ENCODE results near the gene AQP3.
"Not testable (repeated sequence)": the region's sequence is repeated elsewhere in the genome, so short reads cannot be mapped to it uniquely, and the experiment has no call there.

The AQP3 gene

DNA sequence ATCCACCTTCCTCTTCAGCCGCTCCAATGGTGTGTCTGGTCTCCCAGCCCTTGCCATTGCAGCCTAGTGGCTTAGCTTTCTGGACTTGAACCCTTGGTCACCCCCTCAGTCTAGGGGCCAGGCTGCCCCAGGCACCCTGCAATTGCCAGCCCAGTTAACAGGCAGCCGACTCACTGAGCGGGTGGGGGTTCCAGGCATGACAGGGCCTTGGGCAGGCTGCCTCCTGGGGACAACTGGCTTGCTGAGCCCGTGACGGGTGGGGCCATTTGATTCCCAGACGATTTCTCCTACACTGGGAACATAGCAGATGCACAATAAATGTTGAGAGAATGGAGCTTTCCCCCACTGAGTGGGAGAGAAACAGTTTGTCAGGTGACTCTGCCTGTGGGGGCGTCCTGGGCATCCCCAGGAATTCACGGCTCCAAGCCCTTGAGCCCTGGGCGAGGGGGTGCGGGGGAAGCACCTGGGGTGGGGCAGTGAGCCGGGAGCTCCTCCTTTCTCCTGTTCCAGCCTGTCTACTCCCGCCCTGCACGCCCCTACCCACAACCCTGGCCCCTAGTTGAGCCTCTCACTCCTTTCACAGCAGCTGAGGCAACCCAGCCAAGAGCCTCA, 32.4 kb downstream of the AQP3 start:
- DNase-seq (ENCODE audit: low read depth) = no peak

DNA sequence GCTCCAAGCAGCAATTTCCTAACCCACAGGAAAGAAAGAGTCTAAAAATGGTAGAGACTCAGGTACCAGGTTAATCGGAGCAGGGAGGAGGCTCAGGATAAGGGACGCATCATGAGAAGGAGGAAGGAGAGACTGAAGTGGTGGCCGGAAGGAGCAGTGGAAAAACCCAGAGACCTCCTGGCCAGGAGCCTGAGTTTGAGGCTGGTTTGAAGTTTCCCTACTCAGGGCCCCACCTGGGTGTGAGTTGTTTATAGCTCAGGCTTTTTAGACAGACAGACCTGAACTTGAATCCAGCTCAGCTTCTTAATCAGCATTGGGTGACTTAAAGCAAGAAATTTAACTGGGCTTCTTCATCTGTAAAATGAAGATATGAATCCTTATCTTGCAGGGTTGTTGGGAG, 33.1 kb downstream of the AQP3 start:
- DNase-seq (ENCODE audit: low read depth) = no peak

DNA sequence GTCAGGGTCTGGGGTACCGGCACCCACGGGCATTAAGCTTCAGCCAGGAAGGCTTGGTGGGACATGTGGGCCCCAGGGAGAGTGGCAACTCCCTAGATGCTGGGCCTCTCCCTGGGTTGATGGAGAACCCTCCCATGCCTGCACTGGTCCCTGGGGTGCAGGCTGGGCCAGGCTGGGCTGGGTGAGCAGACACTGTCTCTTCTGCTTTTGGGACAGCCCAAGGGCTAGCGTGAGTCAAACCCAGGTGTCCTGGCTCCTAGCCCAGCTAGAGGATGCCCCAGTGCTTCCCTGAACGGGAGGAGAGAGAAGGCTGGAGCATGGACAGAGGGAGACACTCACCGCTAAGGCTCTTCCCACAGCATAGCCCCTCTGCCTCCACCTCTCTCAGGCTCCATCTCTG, 39.3 kb downstream of the AQP3 start:
- no peak for DNase-seq (ENCODE audit: low read depth)

GRCh38 chr9:33407061-33407460, 40.3 kb downstream of the AQP3 start:
- DNase-seq (ENCODE audit: low read depth) = no peak

GRCh38 chr9:33404788-33405362, 42.5 kb downstream of the AQP3 start:
- DNase-seq (ENCODE audit: low read depth) = no peak

GRCh38 chr9:33403941-33404787, 43.2 kb downstream of the AQP3 start:
- DNase-seq (ENCODE audit: low read depth) = no peak

GRCh38 chr9:33402371-33402770, 45.0 kb downstream of the AQP3 start, which contains the start of gene AQP7:
AQP7 (minus strand) TSS chr9:33402568; CDS start chr9:33401262, 1,306 bp downstream.
- DNase-seq (ENCODE audit: low read depth) = not testable (repeated sequence)

DNA sequence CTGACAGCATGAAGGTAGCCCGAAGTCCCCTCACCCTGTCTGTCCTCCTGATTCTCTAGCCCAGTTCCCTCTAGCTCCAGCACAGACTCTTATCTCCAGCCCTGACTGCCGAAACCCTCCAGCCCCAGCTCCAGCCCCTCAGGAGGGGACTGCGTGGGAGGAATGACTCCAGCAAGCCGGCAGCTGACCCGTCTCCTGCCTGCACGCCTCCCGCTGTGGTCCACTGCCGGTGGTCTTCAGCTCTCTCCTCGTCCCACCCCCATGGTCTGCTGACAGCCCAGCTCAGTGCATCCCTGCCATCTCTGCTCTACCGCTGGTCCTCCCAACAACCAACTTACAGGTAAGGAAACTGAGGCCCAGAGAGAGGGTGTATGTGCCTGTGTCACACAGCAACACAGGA, 45.6 kb downstream of the AQP3 start:
- not testable (repeated sequence) for DNase-seq (ENCODE audit: low read depth)

GRCh38 chr9:33399047-33399446, 48.3 kb downstream of the AQP3 start:
- DNase-seq (ENCODE audit: low read depth) = not testable (repeated sequence)

DNA sequence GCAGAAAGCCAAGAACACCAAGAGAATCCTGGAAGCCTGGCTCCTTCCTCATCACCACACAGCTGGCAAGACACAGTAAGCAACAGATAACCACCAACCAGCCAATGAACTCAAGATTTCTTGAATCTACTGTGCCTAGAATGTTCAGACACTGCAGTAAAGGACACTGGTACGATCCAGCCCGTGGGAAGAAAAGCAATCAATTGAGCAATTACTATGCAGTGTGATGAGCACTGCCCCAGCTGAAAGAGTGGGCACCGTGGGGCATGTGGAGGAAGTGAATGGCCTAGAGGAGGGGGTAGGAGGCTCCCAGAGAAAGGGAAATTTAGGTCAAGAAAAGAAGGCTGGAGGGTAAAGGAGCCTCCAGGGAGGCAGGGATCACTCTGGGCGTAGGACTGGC, 49.6 kb downstream of the AQP3 start:
- DNase-seq (ENCODE audit: low read depth) = not testable (repeated sequence)

GRCh38 chr9:33395159-33395879, 52.1 kb downstream of the AQP3 start:
- not testable (repeated sequence) for DNase-seq (ENCODE audit: low read depth)

DNA sequence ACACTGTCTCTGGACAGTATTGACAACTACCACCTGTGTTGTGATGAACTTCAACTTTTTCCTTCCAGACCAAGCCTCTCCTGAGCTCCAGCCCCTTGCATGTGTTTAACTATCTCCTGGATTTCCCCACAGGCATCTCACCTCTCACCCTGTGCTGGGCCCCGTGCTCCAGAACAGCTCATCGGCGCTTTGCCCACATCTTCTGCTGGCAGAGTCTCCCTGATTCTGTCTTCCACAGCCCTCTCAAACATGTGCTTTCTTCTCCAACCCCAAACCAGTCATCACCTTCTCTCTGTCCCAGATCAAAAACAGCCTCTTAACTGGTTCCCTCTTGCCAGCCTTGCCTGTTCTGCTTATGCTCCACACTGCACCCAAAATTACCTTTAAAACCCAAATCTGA, 53.4 kb downstream of the AQP3 start:
- DNase-seq (ENCODE audit: low read depth) = not testable (repeated sequence)

DNA sequence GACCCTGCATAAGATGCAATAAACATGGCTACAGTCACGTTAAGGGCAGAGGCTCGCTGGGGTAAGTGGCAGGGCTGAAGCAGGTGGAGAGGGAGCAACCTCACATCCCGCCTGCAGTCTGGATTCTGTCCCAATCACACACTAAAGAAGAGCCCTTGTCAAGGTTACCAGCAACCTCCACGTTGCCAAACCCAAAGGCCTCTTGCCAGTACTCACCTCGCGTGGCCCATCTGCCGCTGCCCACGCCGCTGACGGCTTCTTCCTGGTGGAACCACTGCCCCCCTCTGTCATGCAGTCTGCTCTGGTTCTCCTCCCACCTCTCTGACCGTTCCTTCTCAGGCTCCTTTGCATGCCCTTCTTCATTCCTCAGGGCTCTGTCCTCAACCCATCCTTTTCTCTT, 53.8 kb downstream of the AQP3 start:
- no peak for DNase-seq (ENCODE audit: low read depth)

DNA sequence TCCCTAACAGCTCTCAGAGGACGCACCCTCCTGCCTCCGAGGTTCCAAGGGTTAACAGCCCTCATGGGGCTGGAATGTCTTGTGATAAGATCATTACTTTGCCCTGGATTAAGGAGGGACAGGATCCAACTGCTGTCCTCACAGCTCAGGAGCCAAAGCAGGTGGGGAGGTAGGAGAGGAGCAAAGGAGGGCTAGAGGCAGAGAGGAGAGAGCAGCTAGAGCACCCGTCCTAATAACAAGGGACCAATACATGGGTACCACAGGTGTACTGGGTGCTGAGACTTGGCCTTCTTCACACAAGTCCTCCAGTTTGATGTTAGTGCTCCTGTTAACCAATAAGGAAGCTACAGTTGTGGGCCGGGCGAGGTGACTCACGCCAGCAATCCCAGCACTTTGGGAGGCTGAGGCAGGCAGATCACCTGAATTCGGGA, 54.8 kb downstream of the AQP3 start:
- not testable (repeated sequence) for DNase-seq (ENCODE audit: low read depth)
